ENCODE results near the gene USP53.

The USP53 gene

DNA sequence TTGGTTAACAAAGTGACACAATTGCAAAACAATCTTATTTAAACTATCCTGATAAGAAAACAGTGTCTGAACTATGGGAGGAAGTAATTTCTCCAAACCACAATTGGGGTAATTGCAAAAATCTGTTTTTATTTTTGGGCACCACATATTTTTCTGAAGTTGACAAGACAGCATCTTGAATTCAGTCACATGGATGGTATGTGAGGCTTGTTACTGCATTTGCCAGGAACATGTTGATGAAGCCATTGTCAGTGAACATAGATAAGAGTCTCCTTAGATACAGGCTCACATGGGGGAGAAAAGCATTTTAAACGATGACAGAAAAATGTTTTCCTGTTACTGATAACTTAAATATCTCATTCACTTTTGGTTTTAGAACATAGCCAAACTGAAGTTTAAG lies 5.5 kb upstream of the USP53 start:
- Histone ChIP-seq H3K36me3 (ENCODE audit: control insufficient read depth, low read length) (0 out of 2 replicates have a peak, but pooled peaks cover 9% of the 10 kb centered on the region), H3K27me3 (ENCODE audit: control insufficient read depth, low read length) (no peaks in the 10 kb centered on the region), H3K4me2 (ENCODE audit: low read length) (peak overlapping the region; percentile 56), H3K4me1 (ENCODE audit: control insufficient read depth, low read length) (peaks cover 82% of the 10 kb centered on the region), H3K4me3 (ENCODE audit: low read length) (peak overlapping the region; percentile 31), H3K79me2 (ENCODE audit: control insufficient read depth, low read length) (peaks cover 16% of the 10 kb centered on the region), H3K27ac (ENCODE audit: low read depth, low read length) (peak overlapping the region; percentile 75), H3F3A (ENCODE audit: control insufficient read depth, insufficient read depth) (peaks cover 40% of the 10 kb centered on the region), H3K9me2 (replicated peaks; ENCODE audit: control insufficient read depth, low read length) (no peaks in the 10 kb centered on the region), H4K20me1 (ENCODE audit: control insufficient read depth, insufficient read depth, low read depth, low read length) (no peaks in the 10 kb centered on the region), H3K9me3 (ENCODE audit: control insufficient read depth, insufficient read depth, low read length) (no peaks in the 10 kb centered on the region)
- TF ChIP-seq, protein P1, sequence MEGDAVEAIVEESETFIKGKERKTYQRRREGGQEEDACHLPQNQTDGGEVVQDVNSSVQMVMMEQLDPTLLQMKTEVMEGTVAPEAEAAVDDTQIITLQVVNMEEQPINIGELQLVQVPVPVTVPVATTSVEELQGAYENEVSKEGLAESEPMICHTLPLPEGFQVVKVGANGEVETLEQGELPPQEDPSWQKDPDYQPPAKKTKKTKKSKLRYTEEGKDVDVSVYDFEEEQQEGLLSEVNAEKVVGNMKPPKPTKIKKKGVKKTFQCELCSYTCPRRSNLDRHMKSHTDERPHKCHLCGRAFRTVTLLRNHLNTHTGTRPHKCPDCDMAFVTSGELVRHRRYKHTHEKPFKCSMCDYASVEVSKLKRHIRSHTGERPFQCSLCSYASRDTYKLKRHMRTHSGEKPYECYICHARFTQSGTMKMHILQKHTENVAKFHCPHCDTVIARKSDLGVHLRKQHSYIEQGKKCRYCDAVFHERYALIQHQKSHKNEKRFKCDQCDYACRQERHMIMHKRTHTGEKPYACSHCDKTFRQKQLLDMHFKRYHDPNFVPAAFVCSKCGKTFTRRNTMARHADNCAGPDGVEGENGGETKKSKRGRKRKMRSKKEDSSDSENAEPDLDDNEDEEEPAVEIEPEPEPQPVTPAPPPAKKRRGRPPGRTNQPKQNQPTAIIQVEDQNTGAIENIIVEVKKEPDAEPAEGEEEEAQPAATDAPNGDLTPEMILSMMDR (IDR thresholded peaks at IDR 0.05; ENCODE audit: low read depth, low read length, poor library complexity, severe bottlenecking) = no peak
- no peak for TF ChIP-seq EZH2phosphoT487 (IDR thresholded peaks at IDR 0.05; ENCODE audit: borderline replicate concordance, low read length)

DNA sequence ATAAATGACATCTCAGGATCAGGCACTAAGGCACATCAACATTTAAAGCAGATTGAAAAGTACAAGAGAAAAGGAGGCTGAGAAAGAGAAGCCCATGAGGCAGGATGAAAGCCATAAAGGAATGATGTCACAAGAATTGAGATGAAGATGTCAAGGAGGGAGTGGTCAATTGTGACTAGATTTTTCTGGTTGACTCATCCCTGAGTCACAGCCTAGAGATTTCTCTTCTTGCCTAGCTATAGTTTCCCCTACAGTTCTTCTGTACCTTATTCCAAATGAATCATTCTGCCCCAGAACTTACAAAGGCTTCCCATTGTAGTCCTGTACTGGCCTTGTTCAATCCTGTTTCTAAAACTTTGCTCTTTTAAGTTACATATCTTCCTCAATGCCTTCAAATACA lies 3.4 kb upstream of the USP53 start:
- H3K79me2 ChIP-seq (ENCODE audit: control insufficient read depth, low read length) = peaks cover 34% of the 10 kb centered on the region
- no peaks in the 10 kb centered on the region for H3K27me3 ChIP-seq (ENCODE audit: control insufficient read depth, low read length)
- H3K36me3 ChIP-seq (ENCODE audit: control insufficient read depth, low read length) = peaks cover 22% of the 10 kb centered on the region
- peaks cover 3% of the 10 kb centered on the region; the same call in 1 of the 2 replicates for H4K20me1 ChIP-seq (ENCODE audit: control insufficient read depth, insufficient read depth, low read depth, low read length)
- H3K4me1 ChIP-seq (ENCODE audit: control insufficient read depth, low read length) = peaks cover 74% of the 10 kb centered on the region
- no peak overlapping the region for H3K4me3 ChIP-seq (ENCODE audit: low read length)
- TF ChIP-seq EZH2phosphoT487 (IDR thresholded peaks at IDR 0.05; ENCODE audit: borderline replicate concordance, low read length) = no peak
- TF ChIP-seq, protein P1 (IDR thresholded peaks at IDR 0.05; ENCODE audit: low read depth, low read length, poor library complexity, severe bottlenecking) = no peak
- no peaks in the 10 kb centered on the region for H3K9me3 ChIP-seq (ENCODE audit: control insufficient read depth, insufficient read depth, low read length)
- H3F3A ChIP-seq (ENCODE audit: control insufficient read depth, insufficient read depth) = peaks cover 40% of the 10 kb centered on the region
- no peak overlapping the region for H3K27ac ChIP-seq (ENCODE audit: low read depth, low read length)
- H3K9me2 ChIP-seq (replicated peaks; ENCODE audit: control insufficient read depth, low read length) = no peaks in the 10 kb centered on the region
- H3K4me2 ChIP-seq (ENCODE audit: low read length) = peak overlapping the region; percentile 9; the same call in 1 of the 2 replicates

DNA sequence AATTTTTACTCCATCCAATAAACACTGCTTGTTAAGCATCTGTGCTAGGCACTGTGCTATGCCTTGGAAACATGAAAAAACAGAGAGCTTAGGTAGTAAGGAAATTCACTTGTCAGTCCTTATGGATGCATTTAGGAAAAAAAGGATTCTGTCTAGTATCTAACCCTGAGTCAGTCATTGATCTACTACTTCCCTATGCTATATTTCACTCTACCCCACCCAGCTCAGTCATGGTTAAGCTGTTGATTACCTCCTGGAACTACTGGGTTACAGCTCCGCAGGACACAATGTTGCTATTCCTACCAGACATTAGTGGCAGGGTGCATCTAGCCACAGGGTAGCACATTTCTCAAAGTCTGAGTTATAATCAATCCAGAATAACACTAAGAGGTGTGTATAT lies 2.9 kb upstream of the USP53 start:
- peaks cover 27% of the 10 kb centered on the region for H3K36me3 ChIP-seq (ENCODE audit: control insufficient read depth, low read length)
- H3K9me2 ChIP-seq (replicated peaks; ENCODE audit: control insufficient read depth, low read length) = no peaks in the 10 kb centered on the region
- no peak for TF ChIP-seq EZH2phosphoT487 (IDR thresholded peaks at IDR 0.05; ENCODE audit: borderline replicate concordance, low read length)
- TF ChIP-seq, protein P1 (IDR thresholded peaks at IDR 0.05; ENCODE audit: low read depth, low read length, poor library complexity, severe bottlenecking) = no peak
- H3K4me2 ChIP-seq (ENCODE audit: low read length) = peak overlapping the region; percentile 9; the same call in 1 of the 2 replicates
- no peaks in the 10 kb centered on the region for H3K9me3 ChIP-seq (ENCODE audit: control insufficient read depth, insufficient read depth, low read length)
- peaks cover 39% of the 10 kb centered on the region for H3F3A ChIP-seq (ENCODE audit: control insufficient read depth, insufficient read depth)
- no peak overlapping the region for H3K4me3 ChIP-seq (ENCODE audit: low read length)
- H4K20me1 ChIP-seq (ENCODE audit: control insufficient read depth, insufficient read depth, low read depth, low read length) = peaks cover 3% of the 10 kb centered on the region; the same call in 1 of the 2 replicates
- peaks cover 69% of the 10 kb centered on the region for H3K4me1 ChIP-seq (ENCODE audit: control insufficient read depth, low read length)
- H3K79me2 ChIP-seq (ENCODE audit: control insufficient read depth, low read length) = peaks cover 39% of the 10 kb centered on the region
- H3K27ac ChIP-seq (ENCODE audit: low read depth, low read length) = no peak overlapping the region
- no peaks in the 10 kb centered on the region for H3K27me3 ChIP-seq (ENCODE audit: control insufficient read depth, low read length)
